ENCODE data around the gene ONECUT1.
A peak's percentile ranks its signal among the peaks of the same experiment; 100 is the strongest.

DNA sequence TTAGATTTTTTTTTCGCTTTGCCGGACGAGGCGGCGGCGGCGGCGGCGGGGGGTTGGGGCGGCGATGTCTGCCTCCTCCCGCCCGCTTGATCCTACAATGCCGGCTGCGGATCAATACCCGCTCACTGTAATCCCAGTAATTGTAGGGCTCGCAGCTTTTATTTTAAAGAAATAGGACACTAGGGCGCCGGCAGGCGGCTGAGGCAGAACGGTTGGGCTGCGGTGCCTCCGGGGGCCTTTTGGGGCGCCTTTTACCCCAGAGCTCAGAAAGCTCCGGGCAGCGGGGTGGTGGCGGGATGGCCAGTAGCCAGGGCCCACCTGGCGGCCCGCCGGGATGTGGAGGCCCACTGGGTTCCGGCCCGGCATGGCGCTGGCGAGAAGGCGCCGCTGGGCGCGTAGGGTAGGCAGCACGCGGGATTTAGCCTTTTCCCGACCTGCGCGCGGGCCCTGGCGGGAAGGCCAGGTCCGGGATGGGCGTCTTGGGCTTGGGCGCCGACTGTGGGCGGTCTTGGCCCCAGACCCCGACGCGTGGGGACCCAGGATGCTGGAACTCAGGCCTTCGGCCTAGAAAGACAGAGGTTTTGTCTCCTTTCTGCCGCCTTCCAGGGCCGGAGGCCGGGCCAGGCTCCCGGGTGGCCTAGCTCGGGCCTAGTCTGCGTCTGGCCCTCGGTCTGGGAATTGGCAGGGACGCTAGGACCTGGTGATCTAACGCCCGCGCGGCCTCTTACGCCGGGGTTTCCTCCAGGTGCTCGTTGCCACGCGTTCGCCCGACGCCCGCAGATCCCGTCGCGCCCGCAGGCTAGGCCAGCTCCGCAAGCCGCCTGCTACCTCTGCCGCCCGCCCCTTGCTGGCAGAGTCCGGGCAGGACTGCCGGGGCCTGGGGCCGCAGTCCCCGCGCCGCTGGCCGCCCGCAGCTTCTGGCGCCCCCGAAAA is 15.5 kb upstream of the ONECUT1 start:
- TF ChIP-seq, protein P1, sequence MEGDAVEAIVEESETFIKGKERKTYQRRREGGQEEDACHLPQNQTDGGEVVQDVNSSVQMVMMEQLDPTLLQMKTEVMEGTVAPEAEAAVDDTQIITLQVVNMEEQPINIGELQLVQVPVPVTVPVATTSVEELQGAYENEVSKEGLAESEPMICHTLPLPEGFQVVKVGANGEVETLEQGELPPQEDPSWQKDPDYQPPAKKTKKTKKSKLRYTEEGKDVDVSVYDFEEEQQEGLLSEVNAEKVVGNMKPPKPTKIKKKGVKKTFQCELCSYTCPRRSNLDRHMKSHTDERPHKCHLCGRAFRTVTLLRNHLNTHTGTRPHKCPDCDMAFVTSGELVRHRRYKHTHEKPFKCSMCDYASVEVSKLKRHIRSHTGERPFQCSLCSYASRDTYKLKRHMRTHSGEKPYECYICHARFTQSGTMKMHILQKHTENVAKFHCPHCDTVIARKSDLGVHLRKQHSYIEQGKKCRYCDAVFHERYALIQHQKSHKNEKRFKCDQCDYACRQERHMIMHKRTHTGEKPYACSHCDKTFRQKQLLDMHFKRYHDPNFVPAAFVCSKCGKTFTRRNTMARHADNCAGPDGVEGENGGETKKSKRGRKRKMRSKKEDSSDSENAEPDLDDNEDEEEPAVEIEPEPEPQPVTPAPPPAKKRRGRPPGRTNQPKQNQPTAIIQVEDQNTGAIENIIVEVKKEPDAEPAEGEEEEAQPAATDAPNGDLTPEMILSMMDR (IDR thresholded peaks at IDR 0.05; ENCODE audit: control extremely low read depth in 1 of 3, insufficient read depth in 1 of 3, low read depth in 1 of 3, low read length in 3 of 3): peak in 2 of 3 experiments; percentile 27 to 70; a peak in 3 of 4 replicates
- TF ChIP-seq POLR2AphosphoS5 (IDR thresholded peaks at IDR 0.05; ENCODE audit: low read depth, low read length): no peak
- TF ChIP-seq EP300 (IDR thresholded peaks at IDR 0.05; ENCODE audit: borderline replicate concordance in 1 of 2, low read depth in 2 of 2, low read length in 2 of 2): no peak
- TF ChIP-seq TCF12 (IDR thresholded peaks at IDR 0.05; ENCODE audit: low read depth, low read length): no peak
- TF ChIP-seq MAX (IDR thresholded peaks at IDR 0.05): peak; percentile 55
- no peak for TF ChIP-seq EGR1 (IDR thresholded peaks at IDR 0.05; ENCODE audit: borderline replicate concordance, low read depth, low read length)
- no peak for TF ChIP-seq CHD1 (IDR thresholded peaks at IDR 0.05; ENCODE audit: low read depth, low read length)
- no peak for TF ChIP-seq EZH2 (IDR thresholded peaks at IDR 0.05; ENCODE audit: low read depth, low read length, severe bottlenecking)
- TF ChIP-seq USF2 (IDR thresholded peaks at IDR 0.05; ENCODE audit: low read length): no peak
- TF ChIP-seq YY1 (IDR thresholded peaks at IDR 0.05; ENCODE audit: low read depth, low read length): no peak
- peak in 1 of 2 experiments; percentile 51; a peak in 2 of 3 replicates for TF ChIP-seq POLR2A (IDR thresholded peaks at IDR 0.05; ENCODE audit: control extremely low read depth in 1 of 2, low read depth in 2 of 2, low read length in 2 of 2)
- TF ChIP-seq RAD21 (IDR thresholded peaks at IDR 0.05 in 1 of 2, conservative IDR thresholded peaks at IDR 0.05 in 1 of 2; ENCODE audit: low read depth in 2 of 2, low read length in 2 of 2): peak in 1 of 2 experiments; percentile 18; a peak in 2 of 4 replicates
- TF ChIP-seq JUN (IDR thresholded peaks at IDR 0.05; ENCODE audit: low read depth, low read length): no peak
